Spinal cord (tissue), 10 donors: ENCODE measurements around the gene TPCN1. TPM values are rescaled to one million over a fixed set of nuclear protein-coding genes. Genes with fewer than 3 reads are reported as not detected.

Experiments used
- DNase-seq, 6 donors: peaks; one replicate each; pipeline versions ENCODE4 v3.0.0 to v3.0.0-alpha.2; 2013 to 2015; ENCODE audit warnings: low spot score in 6 of 6, low read depth in 4 of 6
- H3K27ac ChIP-seq: one replicate; pipeline ENCODE4 v1.5.1; 2013; ENCODE audit warnings: low read depth, low read length, control low read depth
- H3K27me3 ChIP-seq: one replicate; pipeline ENCODE4 v1.6.1; 2013; ENCODE audit warnings: low read length; ENCODE audit not compliant: control insufficient read depth, insufficient read depth
- H3K36me3 ChIP-seq: one replicate; pipeline ENCODE4 v1.6.1; 2013; ENCODE audit warnings: low read length; ENCODE audit not compliant: control insufficient read depth, insufficient read depth
- H3K4me1 ChIP-seq: one replicate; pipeline ENCODE4 v1.6.1; 2013; ENCODE audit warnings: low read length; ENCODE audit not compliant: control insufficient read depth, insufficient read depth
- H3K4me3 ChIP-seq: one replicate; pipeline ENCODE4 v1.5.1; 2013; ENCODE audit warnings: low read depth, low read length, control low read depth
- H3K9me3 ChIP-seq: one replicate; pipeline ENCODE4 v1.6.1; 2013; ENCODE audit warnings: low read length; ENCODE audit not compliant: control insufficient read depth, insufficient read depth
- whole genome bisulfite sequencing: methylation state at CpG from one replicate; pipeline ENCODE4 v1.1.5; 2013; ENCODE audit warnings: missing lambda C conversion rate; ENCODE audit not compliant: insufficient coverage; 5-methylcytosine and 5-hydroxymethylcytosine counted together
- polyA plus RNA-seq, 2 donors: library from polyadenylated mRNA; unstranded; fragments of 120-200 nt; gene quantifications; one replicate each; pipeline ENCODE4 v1.2.1, GENCODE V29; 2013; ENCODE audit not compliant: insufficient read length in 2 of 2
- total RNA-seq, 2 donors: library from RNA; depleted of rRNA in 1 of 2; stranded (reverse); fragments of 120-200 nt in 1 of 2; fragments of >200 nt in 1 of 2; gene quantifications; one replicate each; pipeline versions ENCODE4 v1.2.3 to v1.2.4, GENCODE V29; 2013 to 2014
- donor health status: healthy.

TPCN1 gene
- total and polyA plus RNA-seq, 4 donors = 14.0 to 43.8 (median 29.1) TPM

GRCh38 chr12:113267621-113268020, 46.4 kb downstream of the TPCN1 start:
- Histone ChIP-seq H3K4me1 (peaks cover 11% of the 10 kb centered on the region), H3K27ac (no peak overlapping the region), H3K36me3 (peaks cover 49% of the 10 kb centered on the region), H3K9me3 (no peaks in the 10 kb centered on the region), H3K4me3 (no peak overlapping the region), H3K27me3 (no peaks in the 10 kb centered on the region)
- WGBS = 100% methylated on average over 5 of the region's 7 CpGs
- DNase-seq = no peak

- WGBS = 98% methylated on average over 10 of the region's 12 CpGs
- Histone ChIP-seq H3K27me3 (no peaks in the 10 kb centered on the region), H3K9me3 (no peaks in the 10 kb centered on the region), H3K4me1 (peaks cover 16% of the 10 kb centered on the region), H3K27ac (no peak overlapping the region), H3K4me3 (no peak overlapping the region), H3K36me3 (peaks cover 54% of the 10 kb centered on the region)
- DNase-seq = no peak
Observed at GRCh38 chr12:113268136-113268535, 46.9 kb downstream of the TPCN1 start.

- Histone ChIP-seq H3K4me1 (peaks cover 19% of the 10 kb centered on the region), H3K4me3 (no peak overlapping the region), H3K27me3 (no peaks in the 10 kb centered on the region), H3K27ac (no peak overlapping the region), H3K36me3 (peaks cover 54% of the 10 kb centered on the region), H3K9me3 (no peaks in the 10 kb centered on the region)
- no peak for DNase-seq
- WGBS = 92% methylated on average over 19 of the region's 19 CpGs
Observed at GRCh38 chr12:113268621-113269020, 47.4 kb downstream of the TPCN1 start.

- 96% methylated on average over 9 of the region's 12 CpGs for WGBS
Observed at GRCh38 chr12:113269257-113269943, 48.1 kb downstream of the TPCN1 start.

GRCh38 chr12:113270709-113271009, 49.4 kb downstream of the TPCN1 start:
- Histone ChIP-seq H3K27me3 (no peaks in the 10 kb centered on the region), H3K4me3 (no peak overlapping the region), H3K27ac (no peak overlapping the region), H3K9me3 (no peaks in the 10 kb centered on the region), H3K36me3 (peaks cover 56% of the 10 kb centered on the region), H3K4me1 (peaks cover 19% of the 10 kb centered on the region)
- no peak for DNase-seq
- WGBS = 100% methylated on average over 1 of the region's 11 CpGs

More at GRCh38 chr12:113269257-113269943, 48.1 kb downstream of the TPCN1 start:
- peak in 1 of 6 donors; percentile 36 for DNase-seq
- peaks cover 55% of the 10 kb centered on the region for H3K36me3 ChIP-seq
- H3K9me3 ChIP-seq = no peaks in the 10 kb centered on the region
- H3K27me3 ChIP-seq = no peaks in the 10 kb centered on the region
- H3K4me1 ChIP-seq = peaks cover 19% of the 10 kb centered on the region
- H3K4me3 ChIP-seq = no peak overlapping the region
- H3K27ac ChIP-seq = no peak overlapping the region

GRCh38 chr12:113271466-113271852, 50.2 kb downstream of the TPCN1 start:
- Histone ChIP-seq H3K27ac (peak overlapping the region; percentile 70), H3K36me3 (peaks cover 50% of the 10 kb centered on the region), H3K4me3 (no peak overlapping the region), H3K27me3 (no peaks in the 10 kb centered on the region), H3K9me3 (no peaks in the 10 kb centered on the region), H3K4me1 (peaks cover 19% of the 10 kb centered on the region)
- WGBS = 78% methylated on average over 8 of the region's 10 CpGs
- DNase-seq = no peak

- Histone ChIP-seq H3K36me3 (peaks cover 51% of the 10 kb centered on the region), H3K27me3 (no peaks in the 10 kb centered on the region), H3K4me1 (peaks cover 19% of the 10 kb centered on the region), H3K27ac (peak overlapping the region; percentile 70), H3K4me3 (no peak overlapping the region), H3K9me3 (no peaks in the 10 kb centered on the region)
- WGBS = 77% methylated on average over 9 of the region's 12 CpGs
- peak in 1 of 6 donors; percentile 59 for DNase-seq
Observed at GRCh38 chr12:113271853-113272561, 50.7 kb downstream of the TPCN1 start.

GRCh38 chr12:113273053-113273725, 51.9 kb downstream of the TPCN1 start:
- Histone ChIP-seq H3K27ac (no peak overlapping the region), H3K27me3 (no peaks in the 10 kb centered on the region), H3K4me1 (peaks cover 19% of the 10 kb centered on the region), H3K36me3 (peaks cover 53% of the 10 kb centered on the region), H3K9me3 (no peaks in the 10 kb centered on the region), H3K4me3 (no peak overlapping the region)
- 98% methylated on average over 12 of the region's 13 CpGs for WGBS
- no peak for DNase-seq

- WGBS = 100% methylated on average over 2 of the region's 8 CpGs
Observed at GRCh38 chr12:113274848-113275247, 53.6 kb downstream of the TPCN1 start.

More at GRCh38 chr12:113274848-113275247, 53.6 kb downstream of the TPCN1 start:
- H3K9me3 ChIP-seq = no peaks in the 10 kb centered on the region
- peaks cover 19% of the 10 kb centered on the region for H3K4me1 ChIP-seq
- no peaks in the 10 kb centered on the region for H3K27me3 ChIP-seq
- no peak overlapping the region for H3K27ac ChIP-seq
- peaks cover 47% of the 10 kb centered on the region for H3K36me3 ChIP-seq
- no peak overlapping the region for H3K4me3 ChIP-seq
- no peak for DNase-seq
